ENCODE results near the gene AUTS2. TPM values are rescaled to one million over a fixed set of nuclear protein-coding genes. Genes with fewer than 3 reads are reported as not detected.

AUTS2 gene
- total RNA-seq, 1 donor from 2014 or later, result 53.0 TPM

DNA sequence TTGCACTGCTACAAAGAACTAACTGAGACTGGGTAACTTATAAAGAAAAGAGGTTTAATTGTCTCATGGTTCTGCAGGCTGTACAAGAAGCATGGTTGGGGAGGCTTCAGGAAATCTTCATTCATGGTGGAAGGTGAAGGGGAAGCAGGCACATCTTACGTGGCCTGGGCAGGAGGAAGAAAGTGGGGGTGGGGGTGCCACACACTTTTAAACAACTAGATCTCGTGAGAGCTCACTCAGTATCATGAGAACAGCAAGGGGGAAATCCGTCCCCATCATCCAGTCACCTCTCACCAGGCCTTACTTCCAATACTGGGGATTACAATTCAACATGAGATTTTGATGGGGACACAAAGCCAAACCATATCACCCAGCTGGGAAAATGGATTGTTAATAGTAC lies 281.7 kb downstream of the AUTS2 start:
- no peak for DNase-seq (ENCODE audit: extremely low spot score in 2 of 2)
- H3K27me3 ChIP-seq, result no peaks in the 10 kb centered on the region
- H3K9me3 ChIP-seq, result no peaks in the 10 kb centered on the region

DNA sequence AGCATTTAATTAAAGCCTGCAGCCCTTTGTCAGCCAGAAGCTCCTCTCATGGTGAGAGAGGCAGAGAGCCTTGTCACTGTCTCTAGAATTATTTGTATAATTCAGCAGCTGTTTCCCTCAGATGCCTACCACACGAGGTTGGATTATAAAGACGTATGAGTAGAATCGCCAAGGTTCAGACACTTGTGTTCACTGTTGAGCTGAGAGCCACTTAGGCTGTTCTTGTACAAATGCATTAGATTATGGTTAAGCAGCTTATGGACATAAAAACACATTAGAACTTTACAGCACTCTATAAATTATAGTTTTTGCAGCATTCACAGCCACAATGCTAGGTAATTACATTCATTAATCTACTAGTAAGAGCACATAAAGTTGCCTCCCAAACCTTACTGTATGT lies 282.6 kb downstream of the AUTS2 start:
- Histone ChIP-seq H3K36me3 (no peaks in the 10 kb centered on the region), H3K9me3 (no peaks in the 10 kb centered on the region), H3K27me3 (no peaks in the 10 kb centered on the region), H3K4me1 (no peaks in the 10 kb centered on the region), H3K27ac (no peak overlapping the region), H3K4me3 (no peak overlapping the region)
- no peak for DNase-seq (ENCODE audit: extremely low spot score in 2 of 2)
- TF ChIP-seq POLR2AphosphoS5 (IDR thresholded peaks at IDR 0.05; ENCODE audit: insufficient read depth in 1 of 2, low read depth in 1 of 2) (no peak), POLR2A (IDR thresholded peaks at IDR 0.05) (no peak)
- TF ChIP-seq, protein P1, sequence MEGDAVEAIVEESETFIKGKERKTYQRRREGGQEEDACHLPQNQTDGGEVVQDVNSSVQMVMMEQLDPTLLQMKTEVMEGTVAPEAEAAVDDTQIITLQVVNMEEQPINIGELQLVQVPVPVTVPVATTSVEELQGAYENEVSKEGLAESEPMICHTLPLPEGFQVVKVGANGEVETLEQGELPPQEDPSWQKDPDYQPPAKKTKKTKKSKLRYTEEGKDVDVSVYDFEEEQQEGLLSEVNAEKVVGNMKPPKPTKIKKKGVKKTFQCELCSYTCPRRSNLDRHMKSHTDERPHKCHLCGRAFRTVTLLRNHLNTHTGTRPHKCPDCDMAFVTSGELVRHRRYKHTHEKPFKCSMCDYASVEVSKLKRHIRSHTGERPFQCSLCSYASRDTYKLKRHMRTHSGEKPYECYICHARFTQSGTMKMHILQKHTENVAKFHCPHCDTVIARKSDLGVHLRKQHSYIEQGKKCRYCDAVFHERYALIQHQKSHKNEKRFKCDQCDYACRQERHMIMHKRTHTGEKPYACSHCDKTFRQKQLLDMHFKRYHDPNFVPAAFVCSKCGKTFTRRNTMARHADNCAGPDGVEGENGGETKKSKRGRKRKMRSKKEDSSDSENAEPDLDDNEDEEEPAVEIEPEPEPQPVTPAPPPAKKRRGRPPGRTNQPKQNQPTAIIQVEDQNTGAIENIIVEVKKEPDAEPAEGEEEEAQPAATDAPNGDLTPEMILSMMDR (IDR thresholded peaks at IDR 0.05), result no peak
- intact Hi-C loops (cut with DNase I), result no loop called here

More for the DNA sequence above, 281.7 kb downstream of the AUTS2 start:
- intact Hi-C loops (cut with DNase I), result no loop called here
- Histone ChIP-seq H3K4me1 (no peaks in the 10 kb centered on the region), H3K27ac (no peak overlapping the region), H3K4me3 (no peak overlapping the region), H3K36me3 (no peaks in the 10 kb centered on the region)
- TF ChIP-seq, protein P1 (IDR thresholded peaks at IDR 0.05), result no peak
- TF ChIP-seq POLR2A (IDR thresholded peaks at IDR 0.05) (no peak), POLR2AphosphoS5 (IDR thresholded peaks at IDR 0.05; ENCODE audit: insufficient read depth in 1 of 2, low read depth in 1 of 2) (no peak)

DNA sequence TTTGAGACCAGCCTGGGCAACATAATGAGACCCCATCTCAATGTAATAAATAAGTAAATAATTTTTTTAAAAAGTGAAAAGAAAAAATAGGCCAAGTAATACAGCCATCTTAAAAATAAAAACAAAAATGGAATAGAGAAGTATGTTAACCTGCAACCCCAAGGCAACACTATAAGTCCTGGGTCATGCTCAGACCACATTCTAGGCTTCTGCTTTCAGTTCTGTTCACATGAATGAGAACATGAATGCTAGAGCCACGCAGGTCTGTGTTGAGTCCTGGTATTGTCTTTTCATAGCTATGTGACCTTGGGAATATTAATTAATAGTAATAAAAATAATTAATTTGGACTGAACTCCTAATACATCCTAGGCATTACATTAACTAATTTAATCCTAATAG lies 284.0 kb downstream of the AUTS2 start:
- no peaks in the 10 kb centered on the region for H3K27me3 ChIP-seq
- no peaks in the 10 kb centered on the region for H3K9me3 ChIP-seq
- no peak overlapping the region for H3K27ac ChIP-seq
- H3K4me1 ChIP-seq, result no peaks in the 10 kb centered on the region
- DNase-seq (ENCODE audit: extremely low spot score in 2 of 2), result no peak
- H3K4me3 ChIP-seq, result no peak overlapping the region
- TF ChIP-seq POLR2AphosphoS5 (IDR thresholded peaks at IDR 0.05; ENCODE audit: insufficient read depth in 1 of 2, low read depth in 1 of 2) (no peak), POLR2A (IDR thresholded peaks at IDR 0.05) (no peak)
- TF ChIP-seq, protein P1 (IDR thresholded peaks at IDR 0.05), result no peak
- intact Hi-C loops (cut with DNase I), result no loop called here
- H3K36me3 ChIP-seq, result no peaks in the 10 kb centered on the region

DNA sequence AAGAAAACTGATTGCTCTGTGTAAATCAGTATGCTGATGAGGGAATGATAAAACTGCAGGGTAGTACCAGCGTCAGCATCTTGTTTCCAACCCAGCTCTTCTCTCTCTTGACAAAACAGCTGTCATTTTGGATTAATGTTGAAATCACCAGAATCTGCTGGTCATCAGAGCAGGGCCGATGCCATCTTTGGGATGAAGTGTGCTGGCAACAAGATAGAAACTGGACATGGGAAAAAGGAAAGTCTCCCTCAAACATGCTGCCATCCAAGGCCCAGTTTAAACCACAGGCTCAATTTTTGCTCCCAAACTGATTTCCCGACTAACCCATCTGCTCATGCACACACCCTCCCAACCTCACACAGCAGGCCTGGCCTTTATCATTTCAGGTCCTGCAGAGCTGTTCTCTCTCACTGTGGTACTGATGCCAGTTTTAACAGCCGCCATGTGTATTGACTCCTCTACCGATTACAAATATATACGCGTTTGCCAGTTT lies 285.2 kb downstream of the AUTS2 start:
- Histone ChIP-seq H3K9me3 (no peaks in the 10 kb centered on the region), H3K27ac (no peak overlapping the region), H3K4me3 (no peak overlapping the region), H3K27me3 (no peaks in the 10 kb centered on the region), H3K36me3 (no peaks in the 10 kb centered on the region), H3K4me1 (no peaks in the 10 kb centered on the region)
- TF ChIP-seq POLR2A (IDR thresholded peaks at IDR 0.05), result no peak
- TF ChIP-seq, protein P1 (IDR thresholded peaks at IDR 0.05), result no peak
- no peak for TF ChIP-seq POLR2AphosphoS5 (IDR thresholded peaks at IDR 0.05; ENCODE audit: insufficient read depth in 1 of 2, low read depth in 1 of 2)
- no peak for DNase-seq (ENCODE audit: extremely low spot score in 2 of 2)
- intact Hi-C loops (cut with DNase I), result no loop called here

DNA sequence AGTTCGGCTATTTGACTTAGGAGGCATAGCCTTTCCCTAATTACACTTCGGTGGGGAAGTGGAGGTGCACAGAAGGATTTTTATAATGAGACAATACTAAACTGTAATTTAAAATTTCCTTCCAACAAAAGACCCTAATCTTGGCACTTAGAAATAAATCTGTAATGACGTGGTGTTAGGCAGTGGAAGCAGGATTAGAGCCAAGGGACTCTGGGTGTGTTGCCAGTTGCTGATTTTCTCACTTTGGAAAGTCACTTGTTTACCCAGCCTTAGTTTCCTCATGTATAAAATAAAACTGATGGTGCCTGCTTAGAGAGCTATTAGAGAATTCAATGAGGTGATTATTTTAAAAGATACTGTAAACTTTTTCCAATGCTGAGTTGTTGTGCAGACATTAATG lies 287.2 kb downstream of the AUTS2 start:
- H3K36me3 ChIP-seq, result no peaks in the 10 kb centered on the region
- TF ChIP-seq, protein P1 (IDR thresholded peaks at IDR 0.05), result no peak
- TF ChIP-seq POLR2A (IDR thresholded peaks at IDR 0.05) (no peak), POLR2AphosphoS5 (IDR thresholded peaks at IDR 0.05; ENCODE audit: insufficient read depth in 1 of 2, low read depth in 1 of 2) (no peak)
- no peak for DNase-seq (ENCODE audit: extremely low spot score in 2 of 2)
- H3K4me3 ChIP-seq, result no peak overlapping the region
- H3K27me3 ChIP-seq, result no peaks in the 10 kb centered on the region
- no peaks in the 10 kb centered on the region for H3K4me1 ChIP-seq
- H3K27ac ChIP-seq, result no peak overlapping the region
- no peaks in the 10 kb centered on the region for H3K9me3 ChIP-seq
- intact Hi-C loops (cut with DNase I), result no loop called here

All from vagina (tissue), 2 donors.